ENCODE measurements around the gene EP400. TPM values are rescaled to one million over a fixed set of nuclear protein-coding genes. Genes with fewer than 3 reads are reported as not detected.

Gene EP400
- total and polyA plus RNA-seq, 7 experiments from 2014 or later, result 2.8 to 86.8 (median 79.5) TPM

GRCh38 chr12:132130690-132131089, 180.9 kb downstream of the EP400 start:
- Mint-ChIP-seq H3K9me3 (peaks cover 0 to 22% (median 3%) of the 10 kb centered on the region in 11 donors), H3K27me3 (no peaks in the 10 kb centered on the region), H3K36me3 (peaks cover 4 to 39% (median 33%) of the 10 kb centered on the region in 5 donors), H3K4me3 (no peak overlapping the region), H3K27ac (no peak overlapping the region), H3K4me1 (peaks cover 0 to 2% (median 0%) of the 10 kb centered on the region in 7 donors)
- H3K9me3 ChIP-seq (ENCODE audit: control insufficient read depth in 2 of 3, low read length in 3 of 3), result peaks cover 0 to 5% (median 0%) of the 10 kb centered on the region in 3 experiments
- intact Hi-C loops (cut with micrococcal nuclease), result no loop called here
- no peaks in the 10 kb centered on the region for H3K27me3 ChIP-seq (ENCODE audit: control insufficient read depth in 2 of 2, insufficient read depth in 2 of 2, low read length in 2 of 2)
- peaks cover 0 to 22% (median 0%) of the 10 kb centered on the region in 3 experiments for H3K36me3 ChIP-seq (ENCODE audit: control insufficient read depth in 2 of 3, insufficient read depth in 3 of 3, low read length in 3 of 3)
- DNase-seq, result no peak
- ATAC-seq, result no peak
- H3K4me1 ChIP-seq (ENCODE audit: control insufficient read depth in 2 of 2, insufficient read depth in 2 of 2, low read length in 2 of 2), result no peaks in the 10 kb centered on the region
- H3K4me3 ChIP-seq (ENCODE audit: low read length), result no peak overlapping the region
- ChIA-PET CTCF (no interaction called here), POLR2A (no interaction called here)
- H3K27ac ChIP-seq (ENCODE audit: low read depth, low read length), result no peak overlapping the region

Other genes with a start within 250 kb of the EP400 start
- gene SFSWAP, start 238.9 kb upstream of the EP400 start, total RNA-seq, result 100 to 1,000 TPM in 2 of 5 experiments, 10 to 100 TPM in 3; 65.6 to 120 (median 98.4) TPM
- 10 to 100 TPM; 16.9 to 23.9 TPM for gene SFSWAP, start 238.9 kb upstream of the EP400 start, polyA plus RNA-seq
- gene MMP17, start 121.5 kb upstream of the EP400 start, total RNA-seq, result 1 to 10 TPM in 2 of 5 experiments, not detected in 3; 1.1 to 9.3 TPM
- not detected for gene MMP17, start 121.5 kb upstream of the EP400 start, polyA plus RNA-seq
- gene ULK1, start 55.3 kb upstream of the EP400 start, total RNA-seq, result 100 to 1,000 TPM in 1 of 5 experiments, 10 to 100 TPM in 4; 33.9 to 109 (median 43.8) TPM
- gene ULK1, start 55.3 kb upstream of the EP400 start, polyA plus RNA-seq, result 1 to 10 TPM in 1 of 2 donors, under 1 TPM in 1; 0.28 to 1.6 TPM
- 10 to 100 TPM; 23.4 to 54.9 (median 49.2) TPM for gene PUS1, start 20.7 kb upstream of the EP400 start, total RNA-seq
- gene PUS1, start 20.7 kb upstream of the EP400 start, polyA plus RNA-seq, result 10 to 100 TPM; 15.0 to 37.1 TPM
- gene DDX51, start 194.4 kb downstream of the EP400 start, total RNA-seq, result 10 to 100 TPM; 33.2 to 54.8 (median 50.6) TPM
- 10 to 100 TPM in 1 of 2 donors, 1 to 10 TPM in 1; 8.8 to 15.6 TPM for gene DDX51, start 194.4 kb downstream of the EP400 start, polyA plus RNA-seq
- gene NOC4L, start 194.5 kb downstream of the EP400 start, total RNA-seq, result 10 to 100 TPM; 19.3 to 27.1 (median 21.1) TPM
- 10 to 100 TPM; 16.9 to 29.0 TPM for gene NOC4L, start 194.5 kb downstream of the EP400 start, polyA plus RNA-seq

All from naive thymus-derived CD4-positive, alpha-beta T cell (primary cell).